IMR-90 (cell line): ENCODE measurements around the gene RABEP1. TPM values are rescaled to one million over a fixed set of nuclear protein-coding genes. Genes with fewer than 3 reads are reported as not detected.

Experiments used
- ATAC-seq: fragments of 200-7000 bp; cut with Tn5 transposase; 2 replicates; pipeline ENCODE4 v1.9.1; 2020; ENCODE audit warnings: low read depth, mild to moderate bottlenecking, moderate library complexity
- BruUV-seq: library from RNA; stranded (reverse); fragments of 400-500 nt; replicated peaks from 2 replicates; lab custom pipeline; 2021; lab: Mats Ljungman, UMichigan
- CTCF ChIA-PET: fragments of 300-600 bp; formaldehyde crosslinking; extraction: SDS; loops from one replicate; lab custom pipeline; 2021; ENCODE audit warnings: antibody characterized with exemption; lab: Yijun Ruan, JAX
- POLR2A ChIA-PET: fragments of 300-600 bp; sonication (Branson Sonifier 250); formaldehyde crosslinking; loops from one replicate; lab custom pipeline; 2022; ENCODE audit warnings: antibody characterized with exemption; ENCODE audit not compliant: unreplicated experiment; lab: Charles Lee
- DNase-seq: peaks from one replicate; pipeline ENCODE4 v3.0.0; 2013
- H2AFZ ChIP-seq: replicated peaks from 2 replicates; pipeline ENCODE3; 2013; ENCODE audit warnings: low read length, mild to moderate bottlenecking; ENCODE audit not compliant: poor library complexity
- H2AK5ac ChIP-seq: 2 replicates; pipeline ENCODE4 v1.6.1; 2013; ENCODE audit warnings: low read depth, low read length, inconsistent platforms
- H2AK9ac ChIP-seq: replicated peaks from 2 replicates; pipeline ENCODE3; 2013; ENCODE audit warnings: mild to moderate bottlenecking, low read depth, low read length, moderate library complexity; ENCODE audit not compliant: poor library complexity
- H2BK120ac ChIP-seq: 2 replicates; pipeline ENCODE4 v1.6.1; 2013; ENCODE audit warnings: low read depth, low read length, inconsistent platforms
- H2BK15ac ChIP-seq: 3 replicates; pipeline ENCODE4 v1.6.1; 2013; ENCODE audit warnings: low read depth, low read length, inconsistent platforms
- H2BK20ac ChIP-seq: 2 replicates; pipeline ENCODE4 v1.6.1; 2013; ENCODE audit warnings: low read depth, mild to moderate bottlenecking, inconsistent platforms, low read length, moderate library complexity
- H2BK5ac ChIP-seq: 2 replicates; pipeline ENCODE4 v1.6.1; 2013; ENCODE audit warnings: mild to moderate bottlenecking, low read depth, low read length, inconsistent platforms; ENCODE audit not compliant: poor library complexity, severe bottlenecking
- H3K14ac ChIP-seq: replicated peaks from 2 replicates; pipeline ENCODE4 v1.6.1; 2013; ENCODE audit warnings: low read depth, low read length, inconsistent platforms
- H3K18ac ChIP-seq: 2 replicates; pipeline ENCODE4 v1.6.1; 2013; ENCODE audit warnings: low read depth, low read length, control low read depth
- H3K23ac ChIP-seq: 2 replicates; pipeline ENCODE4 v1.6.1; 2013; ENCODE audit warnings: low read depth, low read length, inconsistent platforms
- H3K27ac ChIP-seq: 2 replicates; pipeline ENCODE4 v1.5.1; 2013; ENCODE audit warnings: mild to moderate bottlenecking, control low read depth, low read length; ENCODE audit not compliant: insufficient read depth
- H3K27me3 ChIP-seq: 2 replicates; pipeline ENCODE4 v1.6.1; 2013; ENCODE audit warnings: low read length; ENCODE audit not compliant: control insufficient read depth, insufficient read depth
- H3K36me3 ChIP-seq: 2 replicates; pipeline ENCODE4 v1.6.1; 2013; ENCODE audit warnings: low read length, mixed read lengths; ENCODE audit not compliant: control insufficient read depth, insufficient read depth
- H3K4ac ChIP-seq: 2 replicates; pipeline ENCODE4 v1.6.1; 2013; ENCODE audit warnings: low read depth, low read length, inconsistent platforms
- H3K4me1 ChIP-seq: 2 replicates; pipeline ENCODE4 v1.6.1; 2013; ENCODE audit warnings: low read length, mixed read lengths; ENCODE audit not compliant: control insufficient read depth, insufficient read depth
- H3K4me2 ChIP-seq: 2 replicates; pipeline ENCODE4 v1.6.1; 2013; ENCODE audit warnings: low read depth, mild to moderate bottlenecking, control low read depth, low read length, moderate library complexity
- H3K4me3 ChIP-seq: 2 replicates; pipeline ENCODE4 v1.5.1; 2013; ENCODE audit warnings: low read depth, mild to moderate bottlenecking, control low read depth, low read length, moderate library complexity; ENCODE audit not compliant: insufficient read depth
- H3K56ac ChIP-seq: 2 replicates; pipeline ENCODE4 v1.6.1; 2013; ENCODE audit warnings: low read length, inconsistent platforms; ENCODE audit not compliant: insufficient read depth; ENCODE audit errors: extremely low read depth
- H3K79me1 ChIP-seq, 2 experiments: 2 replicates each; pipeline ENCODE4 v1.6.1; 2013; ENCODE audit warnings: low read length in 2 of 2, inconsistent platforms in 1 of 2, low read depth in 1 of 2
- H3K9ac ChIP-seq: 2 replicates; pipeline ENCODE4 v1.6.1; 2013; ENCODE audit warnings: low read depth, low read length, control low read depth
- H3K9me1 ChIP-seq: 2 replicates; pipeline ENCODE4 v1.6.1; 2013; ENCODE audit warnings: low read length, inconsistent platforms; ENCODE audit not compliant: insufficient read depth
- H3K9me3 ChIP-seq: 2 replicates; pipeline ENCODE4 v1.6.1; 2013; ENCODE audit warnings: low read length; ENCODE audit not compliant: control insufficient read depth, insufficient read depth
- H4K20me1 ChIP-seq: 2 replicates; pipeline ENCODE4 v1.6.1; 2013; ENCODE audit warnings: low read length, inconsistent platforms; ENCODE audit not compliant: insufficient read depth
- H4K5ac ChIP-seq: 2 replicates; pipeline ENCODE4 v1.6.1; 2013; ENCODE audit warnings: mild to moderate bottlenecking, low read depth, low read length, control low read depth
- H4K8ac ChIP-seq, 2 experiments: 2 replicates each; pipeline ENCODE4 v1.6.1; 2013; ENCODE audit warnings: low read depth in 2 of 2, low read length in 2 of 2, control low read depth in 1 of 2, inconsistent platforms in 1 of 2
- H4K91ac ChIP-seq: 2 replicates; pipeline ENCODE4 v1.6.1; 2013; ENCODE audit warnings: low read depth, low read length, inconsistent platforms; ENCODE audit not compliant: insufficient read depth
- BHLHE40 ChIP-seq: fragments of 150-350 bp; IDR thresholded peaks from 2 replicates; pipeline ENCODE4 v1.6.1; 2016; ENCODE audit warnings: mild to moderate bottlenecking, low read depth, low read length
- CEBPB ChIP-seq: IDR thresholded peaks from 2 replicates; pipeline ENCODE4 v1.6.1; 2012; ENCODE audit warnings: low read depth, low read length, improper control_type of control experiment
- CTCF ChIP-seq: conservative IDR thresholded peaks from 2 replicates; pipeline ENCODE4 v1.5.1; 2012; ENCODE audit warnings: mild to moderate bottlenecking, low read depth, low read length, improper control_type of control experiment
- ELK1 ChIP-seq: fragments of 150-350 bp; IDR thresholded peaks from 2 replicates; pipeline ENCODE4 v1.6.1; 2016; ENCODE audit warnings: low read depth, mild to moderate bottlenecking, low read length, moderate library complexity, borderline replicate concordance
- MAFK ChIP-seq: IDR thresholded peaks from 2 replicates; pipeline ENCODE4 v1.6.1; 2012; ENCODE audit warnings: low read depth, low read length, improper control_type of control experiment
- MAZ ChIP-seq: IDR thresholded peaks from 2 replicates; pipeline ENCODE4 v1.6.1; 2012; ENCODE audit warnings: low read depth, mild to moderate bottlenecking, low read length, improper control_type of control experiment, moderate library complexity, borderline replicate concordance
- NFE2L2 ChIP-seq: fragments of 150-350 bp; IDR thresholded peaks from 2 replicates; pipeline ENCODE4 v1.6.1; 2016; ENCODE audit warnings: low read depth, mild to moderate bottlenecking, low read length
- POLR2A ChIP-seq: IDR thresholded peaks from 2 replicates; pipeline ENCODE4 v1.6.1; 2012; ENCODE audit warnings: mild to moderate bottlenecking, low read depth, low read length
- RAD21 ChIP-seq: IDR thresholded peaks from 2 replicates; pipeline ENCODE4 v1.6.1; 2012; ENCODE audit warnings: low read length, improper control_type of control experiment
- RFX5 ChIP-seq: IDR thresholded peaks from 2 replicates; pipeline ENCODE4 v1.8.0; 2012; ENCODE audit warnings: low read depth, mild to moderate bottlenecking, low read length, moderate library complexity
- SMC3 ChIP-seq: fragments of 150-350 bp; IDR thresholded peaks from 2 replicates; pipeline ENCODE4 v1.6.1; 2016; ENCODE audit warnings: low read depth, mild to moderate bottlenecking, antibody characterized with exemption, low read length, moderate library complexity
- USF2 ChIP-seq: fragments of 150-350 bp; IDR thresholded peaks from 2 replicates; pipeline ENCODE4 v1.6.1; 2017; ENCODE audit warnings: mild to moderate bottlenecking, antibody characterized with exemption, low read length, low read depth
- WGBS, 2 experiments: methylation state at CpG; one replicate each; pipeline versions ENCODE4 v1.1.5 to v1.1.7; 2013; ENCODE audit warnings: missing lambda C conversion rate in 2 of 2; ENCODE audit not compliant: insufficient read length in 1 of 2; ENCODE audit errors: extremely low coverage in 2 of 2; 5-methylcytosine and 5-hydroxymethylcytosine counted together
- dilution Hi-C: fragments of 300-500 bp; cut with HindIII; formaldehyde crosslinking; loops from one replicate; pipeline ENCODE4 v1.14.3; 2018; ENCODE audit warnings: low sequenced_read_pairs; ENCODE audit not compliant: unreplicated experiment
- in situ Hi-C: fragments of 300-500 bp; cut with MboI; formaldehyde crosslinking; loops from 3 replicates; pipeline ENCODE4 v1.14.3; 2019; ENCODE audit warnings: low sequenced_read_pairs, inconsistent platforms, mixed read lengths
- intact Hi-C: fragments of 100-400 bp; cut with micrococcal nuclease; formaldehyde crosslinking; loops from 2 replicates; pipeline ENCODE4 v1.10.0; 2022
- polyA plus RNA-seq, 3 experiments: library from polyadenylated mRNA; depleted of rRNA; stranded (reverse); fragments of >200 nt; gene quantifications; 2 replicates each; pipeline ENCODE4 v1.2.3, GENCODE V29; 2012; ENCODE audit warnings: low replicate concordance in 1 of 3
- total RNA-seq: library from RNA; depleted of rRNA; stranded (reverse); fragments of >200 nt; gene quantifications from 2 replicates; pipeline ENCODE4 v1.2.3, GENCODE V29; 2012

The RABEP1 gene
- total and polyA plus RNA-seq, 2 of the 4 experiments (the other 2 are of a cell fraction) = 15.3 to 38.2 TPM

- intact Hi-C loops (no loop called here), in situ Hi-C loops (loop anchor here (25.0 kb wide), 1 partner anchor 1202 kb away; the partner anchor contains the start of genes AIPL1 and PIMREG)
- H4K91ac ChIP-seq = no peak within 1 kb of the TSS
Measured at GRCh38 chr17:5234645-5235576, 47.2 kb upstream of the RABEP1 start, which contains the start of gene SCIMP. Gene SCIMP (minus strand): TSS chr17:5234860. CDS start chr17:5234755, 105 bp downstream.

More at GRCh38 chr17:5234645-5235576, 47.2 kb upstream of the RABEP1 start, which contains the start of gene SCIMP:
- no peak for TF ChIP-seq USF2
- TF ChIP-seq POLR2A = no peak
- no peak for TF ChIP-seq MAFK
- no peak for TF ChIP-seq MAZ
- TF ChIP-seq NFE2L2 = no peak
- TF ChIP-seq RAD21 = no peak
- no peak for TF ChIP-seq RFX5
- TF ChIP-seq BHLHE40 = no peak
- no peak for TF ChIP-seq CTCF
- TF ChIP-seq SMC3 = no peak
- no peak for TF ChIP-seq CEBPB
- no peak for TF ChIP-seq ELK1
- Histone ChIP-seq H4K5ac (no peak within 1 kb of the TSS), H3K4ac (no peak within 1 kb of the TSS), H3K23ac (no peak within 1 kb of the TSS), H3K18ac (no peak within 1 kb of the TSS), H3K79me1 (no peaks in the 10 kb centered on the region), H2AK5ac (no peak within 1 kb of the TSS), H3K4me1 (no peaks in the 10 kb centered on the region), H2BK15ac (no peak within 1 kb of the TSS), H3K36me3 (peaks cover 2% of the 10 kb centered on the region; the same call in 1 of the 2 replicates), H3K4me2 (no peak within 1 kb of the TSS), H4K8ac (no peak within 1 kb of the TSS), H2BK20ac (no peak within 1 kb of the TSS), H3K27ac (no peak within 1 kb of the TSS), H3K14ac (no peak within 1 kb of the TSS), H3K56ac (no peak within 1 kb of the TSS), H3K4me3 (no peak within 1 kb of the TSS), H2AK9ac (no peak within 1 kb of the TSS), H3K9ac (no peak within 1 kb of the TSS), H2AFZ (no peak within 1 kb of the TSS), H3K9me1 (no peaks in the 10 kb centered on the region), H2BK120ac (no peak within 1 kb of the TSS), H2BK5ac (no peak within 1 kb of the TSS), H3K27me3 (no peaks in the 10 kb centered on the region), H4K20me1 (no peaks in the 10 kb centered on the region), H3K9me3 (no peaks in the 10 kb centered on the region)
- POLR2A ChIA-PET = no interaction called here
- no peak for ATAC-seq
- no peak for DNase-seq
- 96% methylated on average over 9 of the region's 19 CpGs; no CpG with 5 or more reads in 1 of the 2 experiments for WGBS, 2 experiments
- no TSS peak for BruUV-seq
- dilution Hi-C loops = no loop called here
- CTCF ChIA-PET = no interaction called here
